HFF-Myc (cell line): ENCODE measurements around the gene BACE1.

Experiments used
- DNase-seq: peaks from one replicate; pipeline ENCODE4 v3.0.0-alpha.2; 2011; ENCODE audit warnings: low read depth; ENCODE audit errors: extremely low read depth
- H3K4me3 ChIP-seq: replicated peaks from 2 replicates; pipeline ENCODE4 v1.5.1; 2011; ENCODE audit warnings: low read depth, mild to moderate bottlenecking, control low read depth, low read length
- TF ChIP-seq, protein P1 (sequence below): IDR thresholded peaks from 2 replicates; pipeline ENCODE4 v1.5.1; 2012; ENCODE audit warnings: mild to moderate bottlenecking, low read depth, low read length, control low read depth; ENCODE audit errors: missing control alignments

The BACE1 gene

DNA sequence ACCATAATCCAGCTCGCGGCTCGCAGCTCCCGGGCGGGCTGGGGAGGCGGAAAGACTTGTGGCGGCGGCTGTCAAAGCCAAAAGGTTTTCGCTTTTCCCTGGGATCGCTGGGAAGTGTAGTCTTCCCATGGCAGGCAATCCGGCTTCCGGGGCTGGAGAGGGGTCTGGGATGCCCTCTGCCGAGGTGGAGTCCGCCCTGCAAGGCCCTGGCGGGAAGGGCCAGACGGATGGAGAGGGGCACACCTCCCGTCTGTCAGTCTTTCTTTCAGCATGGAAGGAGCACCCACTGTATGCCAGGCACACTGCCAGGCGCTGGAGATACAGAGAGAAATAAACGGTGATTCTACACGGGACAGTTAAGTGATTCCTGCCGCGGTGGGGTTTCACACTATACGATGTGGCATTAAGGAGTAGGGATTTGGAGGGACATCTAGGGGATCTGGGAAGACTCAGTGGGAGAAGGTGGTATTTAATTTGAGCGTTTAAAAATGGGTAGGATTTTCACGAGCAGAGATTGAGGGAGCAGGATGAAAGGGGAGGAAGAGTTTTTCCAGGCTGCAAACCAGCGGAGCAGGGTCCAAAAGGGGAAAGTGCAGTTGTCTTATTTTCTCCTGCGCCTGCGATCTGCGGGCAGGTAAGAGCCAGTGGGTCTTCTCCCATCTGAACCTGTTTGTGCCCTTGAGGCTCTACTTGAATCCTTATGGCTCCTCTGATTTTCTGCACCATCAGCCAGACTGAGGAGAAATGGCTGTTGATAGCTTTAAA is at the start of gene BACE1:
Gene BACE1 (minus strand): TSS at position 60 of the 765 bp plus-strand sequence. CDS start 461 bp downstream, outside the sequence.
- peak; percentile 60 for DNase-seq
- H3K4me3 ChIP-seq = peak within 1 kb of the TSS; percentile 84
- TF ChIP-seq, protein P1, sequence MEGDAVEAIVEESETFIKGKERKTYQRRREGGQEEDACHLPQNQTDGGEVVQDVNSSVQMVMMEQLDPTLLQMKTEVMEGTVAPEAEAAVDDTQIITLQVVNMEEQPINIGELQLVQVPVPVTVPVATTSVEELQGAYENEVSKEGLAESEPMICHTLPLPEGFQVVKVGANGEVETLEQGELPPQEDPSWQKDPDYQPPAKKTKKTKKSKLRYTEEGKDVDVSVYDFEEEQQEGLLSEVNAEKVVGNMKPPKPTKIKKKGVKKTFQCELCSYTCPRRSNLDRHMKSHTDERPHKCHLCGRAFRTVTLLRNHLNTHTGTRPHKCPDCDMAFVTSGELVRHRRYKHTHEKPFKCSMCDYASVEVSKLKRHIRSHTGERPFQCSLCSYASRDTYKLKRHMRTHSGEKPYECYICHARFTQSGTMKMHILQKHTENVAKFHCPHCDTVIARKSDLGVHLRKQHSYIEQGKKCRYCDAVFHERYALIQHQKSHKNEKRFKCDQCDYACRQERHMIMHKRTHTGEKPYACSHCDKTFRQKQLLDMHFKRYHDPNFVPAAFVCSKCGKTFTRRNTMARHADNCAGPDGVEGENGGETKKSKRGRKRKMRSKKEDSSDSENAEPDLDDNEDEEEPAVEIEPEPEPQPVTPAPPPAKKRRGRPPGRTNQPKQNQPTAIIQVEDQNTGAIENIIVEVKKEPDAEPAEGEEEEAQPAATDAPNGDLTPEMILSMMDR = peak; percentile 57

- TF ChIP-seq, protein P1 = no peak
- H3K4me3 ChIP-seq = no peak overlapping the region
- no peak for DNase-seq
Measured at GRCh38 chr11:117361432-117361831, 45.4 kb upstream of the BACE1 start.

DNA sequence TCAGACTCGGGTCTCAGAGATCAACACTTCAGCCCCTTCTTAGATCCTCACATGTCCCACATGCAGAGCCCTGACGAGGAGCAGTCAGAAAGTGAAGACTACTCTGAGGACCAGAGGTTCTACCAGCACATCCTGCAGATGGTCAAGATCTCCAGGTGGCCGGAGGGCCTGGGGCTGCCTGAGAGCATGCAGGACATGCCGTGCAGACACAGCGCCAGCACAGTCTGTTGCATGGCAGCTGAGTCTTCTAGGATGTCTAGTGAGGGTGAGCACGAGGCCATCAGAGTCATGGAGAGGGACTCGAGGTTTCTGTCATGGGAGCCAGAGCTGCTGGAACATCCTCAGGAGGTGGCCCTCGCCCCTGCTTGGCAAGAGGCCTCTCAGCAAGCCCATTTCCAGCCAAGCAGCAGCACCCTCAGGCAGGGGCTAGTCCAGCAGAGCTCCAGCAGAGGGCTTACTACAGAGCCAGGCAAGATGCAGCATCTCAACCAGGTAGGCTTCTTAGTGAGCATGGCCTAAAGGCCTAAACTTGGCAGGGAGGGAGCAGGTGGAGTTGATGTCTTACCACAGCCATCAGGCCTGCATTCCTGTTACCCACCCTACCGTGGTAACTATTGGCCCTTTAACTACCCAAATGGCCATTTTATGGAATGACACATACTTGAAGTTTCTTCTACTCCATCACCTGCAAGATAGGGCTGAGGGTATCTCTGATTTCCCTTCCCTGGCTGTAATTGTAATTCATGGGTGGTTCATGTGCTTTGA is 40.3 kb upstream of the BACE1 start:
- no peak for DNase-seq
- no peak overlapping the region for H3K4me3 ChIP-seq
- TF ChIP-seq, protein P1 = no peak

DNA sequence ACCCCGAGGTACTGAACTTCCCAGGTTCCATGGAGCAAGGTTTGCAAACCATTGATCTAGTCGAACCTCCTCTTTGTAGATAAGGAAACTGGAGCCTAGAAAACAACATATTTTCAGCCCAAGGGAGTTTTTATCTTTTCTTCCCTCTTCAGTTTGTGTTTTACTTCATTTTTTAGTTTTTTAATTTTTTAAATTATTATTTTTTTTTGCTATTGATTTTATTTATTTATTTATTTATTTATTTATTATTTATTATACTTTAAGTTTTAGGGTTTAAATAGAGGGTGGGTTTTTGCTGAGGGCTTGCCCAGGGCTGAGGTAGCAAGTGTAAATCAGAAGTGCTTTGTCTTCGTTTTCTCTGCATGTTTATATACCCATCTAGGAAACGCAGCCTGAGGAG is 38.5 kb upstream of the BACE1 start:
- DNase-seq = no peak
- H3K4me3 ChIP-seq = no peak overlapping the region
- TF ChIP-seq, protein P1 = no peak

DNA sequence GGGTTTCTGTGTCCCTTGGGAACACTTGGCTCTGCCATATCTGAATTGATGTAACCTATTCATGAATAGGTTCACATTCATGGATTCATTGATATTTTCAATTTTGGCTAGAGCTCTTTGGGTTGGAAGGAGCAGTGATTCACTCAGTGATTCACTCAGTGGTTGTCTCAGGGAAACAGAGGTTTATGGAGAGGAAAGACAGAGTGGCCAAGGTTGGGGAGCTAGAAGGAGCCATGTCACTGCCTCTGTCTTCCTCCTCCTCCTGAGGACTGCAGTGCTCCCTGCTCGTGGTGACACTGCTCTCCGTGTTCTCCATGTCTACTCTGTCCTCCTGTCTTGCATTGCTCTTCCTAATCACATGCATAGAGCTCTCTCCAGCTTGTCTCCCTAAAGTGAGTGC is 29.0 kb upstream of the BACE1 start:
- no peak overlapping the region for H3K4me3 ChIP-seq
- DNase-seq = no peak
- TF ChIP-seq, protein P1 = no peak

- DNase-seq = no peak
- TF ChIP-seq, protein P1 = no peak
- no peak overlapping the region for H3K4me3 ChIP-seq
Measured at GRCh38 chr11:117337076-117337475, 21.0 kb upstream of the BACE1 start.
